8988T (cell line): ENCODE measurements around the gene ZNF746.
"Not testable (repeated sequence)": the region's sequence is repeated elsewhere in the genome, so short reads cannot be mapped to it uniquely, and the experiment has no call there.

ENCODE experiments used
- DNase-seq: peaks from one replicate; pipeline ENCODE4 v3.0.0; 2011

The ZNF746 gene

GRCh38 chr7:149457766-149458165, 39.8 kb downstream of the ZNF746 start:
- no peak for DNase-seq

GRCh38 chr7:149456506-149457421, 40.8 kb downstream of the ZNF746 start:
- DNase-seq = no peak

- no peak for DNase-seq
These were observed 42.2 kb downstream of the ZNF746 start for GRCh38 chr7:149455175-149455950.

DNA sequence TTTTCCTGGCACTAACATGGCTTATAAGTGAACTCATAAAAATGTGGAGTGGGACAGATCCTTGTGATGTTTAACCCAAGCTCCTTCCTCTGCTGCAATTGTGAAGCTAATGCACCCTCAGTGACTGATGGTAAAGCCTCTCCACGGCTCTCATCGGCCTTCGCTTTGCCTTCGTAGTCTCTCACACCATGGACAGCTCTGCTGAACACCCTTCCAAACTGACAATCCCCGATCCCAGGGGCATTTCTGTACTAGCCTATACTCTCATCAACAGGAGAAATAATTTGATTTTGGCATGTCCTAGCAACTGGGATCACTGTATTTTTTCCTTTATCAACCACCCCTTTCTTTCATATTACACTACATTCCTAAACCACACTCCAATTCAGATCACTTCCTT, 42.9 kb downstream of the ZNF746 start:
- no peak for DNase-seq

DNA sequence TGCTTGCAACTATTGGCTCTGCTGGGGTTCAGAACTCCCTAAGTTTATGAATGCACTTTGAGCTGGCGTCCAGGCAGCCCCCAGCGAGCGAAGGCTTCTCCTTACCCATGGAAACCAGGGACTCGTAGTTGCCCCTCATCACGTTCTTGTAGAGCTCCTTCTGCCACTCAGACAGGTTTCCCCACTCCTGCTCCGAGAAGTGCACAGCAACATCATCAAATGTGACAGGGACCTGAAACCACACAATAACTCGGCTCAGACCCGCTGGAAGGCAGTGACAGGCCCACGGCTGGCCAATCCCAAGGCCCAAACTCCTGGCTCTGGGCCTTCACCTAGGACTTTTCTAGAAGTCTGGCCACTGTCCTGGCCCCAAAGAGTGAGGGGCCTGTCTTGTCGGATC, 43.6 kb downstream of the ZNF746 start:
- no peak for DNase-seq

DNA sequence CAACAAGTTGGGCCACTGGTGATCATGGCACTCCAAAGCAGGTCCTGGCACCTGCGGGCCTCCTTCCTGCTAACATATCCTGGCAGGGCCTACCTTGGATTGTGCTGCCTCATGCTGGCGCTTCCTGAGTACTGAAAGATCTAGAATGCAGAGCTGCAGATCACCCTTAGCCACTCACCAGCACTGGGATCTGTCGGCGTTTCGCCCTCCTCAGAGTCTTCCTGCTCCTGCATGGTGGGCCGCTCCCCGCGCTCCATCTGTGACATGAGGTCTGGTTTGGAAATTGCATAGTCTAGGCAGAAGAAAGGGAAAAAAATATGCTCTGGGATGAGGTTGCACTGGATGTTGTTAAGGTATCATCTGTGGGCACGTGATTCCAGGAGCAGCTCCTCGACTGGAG, 46.8 kb downstream of the ZNF746 start:
- DNase-seq = no peak

- no peak for DNase-seq
These were observed 47.7 kb downstream of the ZNF746 start for GRCh38 chr7:149449897-149450296.

- DNase-seq = no peak
These were observed 48.6 kb downstream of the ZNF746 start for GRCh38 chr7:149448961-149449360.

GRCh38 chr7:149446026-149446425, 51.6 kb downstream of the ZNF746 start:
- DNase-seq = not testable (repeated sequence)

DNA sequence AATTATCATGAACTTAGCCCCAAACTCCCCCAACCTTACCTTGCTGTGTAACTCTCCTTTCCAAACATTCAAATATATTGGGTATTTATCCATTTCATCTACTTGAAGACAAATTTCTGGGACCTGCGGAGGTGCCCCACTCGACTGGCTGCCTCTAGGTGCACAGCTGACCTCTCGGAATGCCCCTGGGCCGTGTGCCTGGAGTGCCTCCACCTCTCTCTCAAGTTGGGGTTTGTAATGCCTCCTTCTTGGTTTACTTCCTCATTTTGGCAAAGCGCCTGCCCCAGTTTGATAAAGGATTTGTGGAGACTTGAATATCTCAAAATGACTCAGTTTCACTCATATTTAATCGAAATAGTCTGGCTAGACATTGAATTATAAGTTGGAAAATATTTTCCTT, 53.3 kb downstream of the ZNF746 start:
- no peak for DNase-seq

- no peak for DNase-seq
These were observed 54.1 kb downstream of the ZNF746 start for GRCh38 chr7:149443523-149443922.

GRCh38 chr7:149442924-149443323, 54.7 kb downstream of the ZNF746 start:
- DNase-seq = no peak

GRCh38 chr7:149440222-149440621, 57.4 kb downstream of the ZNF746 start:
- no peak for DNase-seq

DNA sequence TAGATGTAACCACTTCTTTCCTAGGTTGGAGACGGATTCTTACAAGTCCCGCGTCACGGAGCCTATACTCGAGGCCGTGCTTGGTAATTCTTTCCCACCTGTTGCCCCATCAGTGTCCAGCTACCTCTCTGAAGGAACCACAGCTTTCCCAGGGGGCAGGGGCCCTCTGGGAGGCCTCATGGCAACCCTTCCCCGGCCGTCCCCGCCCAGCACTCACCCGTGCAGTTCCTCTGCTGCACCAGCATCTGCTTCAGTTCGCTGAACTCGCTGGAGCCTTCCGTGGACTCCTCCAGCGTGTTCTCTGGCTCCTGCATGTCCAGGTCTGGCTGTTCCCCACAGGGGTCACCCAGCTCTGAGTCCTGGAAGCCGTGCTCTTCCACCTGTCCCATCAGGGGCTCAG, 61.3 kb downstream of the ZNF746 start:
- no peak for DNase-seq

DNA sequence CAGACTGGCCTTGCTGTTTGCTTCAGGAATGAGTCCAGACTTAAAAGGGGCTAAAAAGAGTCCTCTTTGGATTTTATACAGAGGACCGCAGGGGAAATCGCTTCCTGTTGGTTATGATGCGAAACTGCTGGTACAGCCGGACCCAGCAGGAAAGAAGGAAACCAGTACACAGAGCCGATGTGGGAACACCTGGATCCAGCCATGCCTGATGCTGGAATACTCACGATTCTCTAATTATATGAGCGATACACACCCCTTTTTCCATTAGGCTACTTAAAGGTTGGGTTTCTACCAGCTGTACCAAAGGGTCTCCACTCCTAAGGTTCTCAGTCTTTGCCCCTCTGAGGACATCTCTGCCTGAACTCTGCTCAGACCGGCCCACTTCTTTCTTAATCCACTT, 64.5 kb downstream of the ZNF746 start:
- no peak for DNase-seq

DNA sequence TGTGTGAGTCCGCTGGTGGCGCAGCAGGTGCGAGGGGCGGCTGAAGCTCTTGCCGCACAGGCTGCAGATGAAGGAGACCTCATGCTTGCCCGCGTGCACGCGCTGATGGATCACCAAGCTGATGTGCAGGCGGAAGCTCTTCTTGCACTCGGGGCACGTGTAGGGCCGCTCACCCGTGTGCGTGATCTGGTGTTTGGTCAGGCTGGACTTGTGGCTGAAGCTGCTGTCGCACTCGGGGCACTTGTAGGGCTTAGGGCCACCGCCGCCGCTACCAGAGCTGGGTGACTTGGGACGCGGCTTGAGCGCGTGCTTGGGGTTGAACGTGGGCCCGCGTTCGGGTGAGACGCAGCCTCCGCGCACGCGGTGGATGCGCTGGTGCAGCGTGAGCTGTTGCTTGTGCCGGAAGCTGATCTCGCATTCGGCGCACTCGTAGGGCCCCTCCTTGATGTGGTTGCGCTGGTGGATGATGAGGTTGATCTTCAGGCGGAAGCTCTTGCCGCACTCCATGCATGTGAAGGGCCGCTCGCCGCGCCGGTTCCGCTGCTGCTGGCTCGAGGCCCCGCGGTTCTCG, 65.4 kb downstream of the ZNF746 start:
- DNase-seq = no peak

- no peak for DNase-seq
These were observed 66.0 kb downstream of the ZNF746 start for GRCh38 chr7:149431486-149432120.

GRCh38 chr7:149430192-149430591, 67.4 kb downstream of the ZNF746 start:
- DNase-seq = no peak

GRCh38 chr7:149427893-149428292, 69.7 kb downstream of the ZNF746 start:
- DNase-seq = no peak

DNA sequence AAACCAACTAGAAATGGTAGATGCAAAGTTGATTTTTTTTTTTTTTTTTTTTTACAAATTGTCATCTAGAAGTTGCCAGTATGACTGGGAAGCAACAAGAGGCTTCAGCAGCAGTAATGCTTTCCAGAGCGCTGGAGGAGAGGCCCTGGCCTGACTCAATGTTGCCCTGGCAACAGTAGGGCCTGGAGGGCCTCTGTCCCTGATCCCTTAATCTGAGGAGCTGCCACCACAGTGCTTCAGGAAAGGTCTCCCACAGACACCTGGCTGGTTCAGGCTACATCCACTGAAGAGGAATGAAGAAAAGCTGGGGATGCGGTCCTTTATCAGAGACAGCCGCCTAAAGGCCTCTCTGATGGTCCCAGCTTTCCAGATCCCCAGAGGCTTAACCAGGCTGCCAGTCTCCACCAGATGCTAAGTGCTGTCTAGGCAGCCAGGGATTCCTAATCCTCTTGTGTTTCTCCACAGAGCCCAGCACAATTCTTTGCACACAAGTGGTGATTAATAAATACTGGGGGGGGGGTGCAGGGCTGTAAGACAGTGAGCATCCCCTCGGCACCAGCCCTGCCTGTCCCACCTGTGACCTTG, 70.4 kb downstream of the ZNF746 start:
- DNase-seq = no peak

GRCh38 chr7:149423449-149424110, 74.0 kb downstream of the ZNF746 start:
- DNase-seq = no peak

- DNase-seq = no peak
These were observed 74.7 kb downstream of the ZNF746 start for GRCh38 chr7:149422914-149423301.
